Cardiac fibroblast (primary cell): ENCODE measurements around the gene HIVEP3.

ENCODE experiments used
- DNase-seq, 2 donors: peaks; one replicate each; pipeline versions ENCODE4 v3.0.0 to v3.0.0-alpha.2; 2010; ENCODE audit warnings: low read depth in 2 of 2
- H3K4me3 ChIP-seq, 2 donors: replicated peaks in 1 of 2; 1 replicate in 1 of 2; 2 replicates in 1 of 2; pipeline ENCODE4 v1.5.1; 2011; ENCODE audit warnings: low read depth in 2 of 2, low read length in 2 of 2, mild to moderate bottlenecking in 2 of 2, moderate library complexity in 1 of 2
- CTCF ChIP-seq: IDR thresholded peaks from one replicate; pipeline ENCODE4 v1.5.1; 2011; ENCODE audit warnings: low read depth, mild to moderate bottlenecking, low read length, inconsistent platforms

HIVEP3 gene

GRCh38 chr1:41666981-41667631 is 251.6 kb downstream of the HIVEP3 start:
- no peak overlapping the region for H3K4me3 ChIP-seq
- TF ChIP-seq CTCF, result no peak
- DNase-seq, result peak; percentile 42 to 44

- no peak for DNase-seq
- H3K4me3 ChIP-seq, result no peak overlapping the region
- no peak for TF ChIP-seq CTCF
Measured at GRCh38 chr1:41665962-41666917, 252.5 kb downstream of the HIVEP3 start.

- TF ChIP-seq CTCF, result no peak
- DNase-seq, result peak; percentile 78 to 84
- H3K4me3 ChIP-seq, result no peak overlapping the region
Measured at GRCh38 chr1:41664861-41665640, 253.7 kb downstream of the HIVEP3 start.

- no peak for DNase-seq
- no peak for TF ChIP-seq CTCF
- no peak overlapping the region for H3K4me3 ChIP-seq
Measured at GRCh38 chr1:41663671-41664400, 254.9 kb downstream of the HIVEP3 start.

- peak; percentile 74 to 76 for DNase-seq
- H3K4me3 ChIP-seq, result peak overlapping the region; percentile 32 to 49
- no peak for TF ChIP-seq CTCF
Measured at GRCh38 chr1:41662765-41663437, 255.8 kb downstream of the HIVEP3 start.
